H1 (cell line): ENCODE measurements around the gene SLC19A3. TPM values are rescaled to one million over a fixed set of nuclear protein-coding genes. Genes with fewer than 3 reads are reported as not detected.

Experiments
- CREB1 ChIP-seq: IDR thresholded peaks from 2 replicates; pipeline ENCODE4 v1.6.1; 2012; ENCODE audit warnings: inconsistent platforms
- MAFK ChIP-seq: IDR thresholded peaks from 2 replicates; pipeline ENCODE4 v1.6.1; 2012; ENCODE audit warnings: low read depth, mild to moderate bottlenecking, improper control_type of control experiment, low read length
- POLR2AphosphoS5 ChIP-seq: IDR thresholded peaks from 2 replicates; pipeline ENCODE4 v1.6.1; 2011; ENCODE audit warnings: low read depth, low read length
- SRF ChIP-seq: IDR thresholded peaks from 2 replicates; pipeline ENCODE4 v1.6.1; 2011; ENCODE audit warnings: mild to moderate bottlenecking, low read depth, low read length, moderate library complexity
- TCF12 ChIP-seq: IDR thresholded peaks from 2 replicates; pipeline ENCODE4 v1.6.1; 2011; ENCODE audit warnings: low read depth, mild to moderate bottlenecking, low read length
- ZNF274 ChIP-seq: IDR thresholded peaks from 2 replicates; pipeline ENCODE4 v1.7.0; 2012; ENCODE audit warnings: low read length, borderline replicate concordance; ENCODE audit errors: extremely low read depth
- polyA plus RNA-seq, 7 experiments: library from polyadenylated mRNA; depleted of rRNA in 3 of 7; stranded (reverse) in 5 of 7; unstranded in 2 of 7; fragments of >200 nt in 5 of 7; fragments of 200-250 nt in 2 of 7; gene quantifications; 1 replicate in 5 of 7; 2 replicates in 1 of 7; 4 replicates in 1 of 7; pipeline versions ENCODE4 v1.2.1 to v1.2.3, GENCODE V29; 2011 to 2013; ENCODE audit warnings: missing spikeins in 2 of 7, mixed read lengths in 2 of 7
- total RNA-seq: library from RNA; stranded (reverse); fragmentation: NEBNext Ultra II Directional; extraction: Animal tissue kit (Norgen Biotek cat#: 25700); gene quantifications from 2 replicates; pipeline ENCODE4 v1.2.1, GENCODE V29; 2021
- TF ChIP-seq, protein P1 (sequence below): IDR thresholded peaks from 2 replicates; pipeline ENCODE4 v1.6.1; 2012; ENCODE audit warnings: inconsistent platforms

Gene SLC19A3
- total and polyA plus RNA-seq, 2 of the 8 experiments (the other 6 are each of a cell fraction or from before 2014, with no cell fraction given): 7.0 to 9.8 TPM

DNA sequence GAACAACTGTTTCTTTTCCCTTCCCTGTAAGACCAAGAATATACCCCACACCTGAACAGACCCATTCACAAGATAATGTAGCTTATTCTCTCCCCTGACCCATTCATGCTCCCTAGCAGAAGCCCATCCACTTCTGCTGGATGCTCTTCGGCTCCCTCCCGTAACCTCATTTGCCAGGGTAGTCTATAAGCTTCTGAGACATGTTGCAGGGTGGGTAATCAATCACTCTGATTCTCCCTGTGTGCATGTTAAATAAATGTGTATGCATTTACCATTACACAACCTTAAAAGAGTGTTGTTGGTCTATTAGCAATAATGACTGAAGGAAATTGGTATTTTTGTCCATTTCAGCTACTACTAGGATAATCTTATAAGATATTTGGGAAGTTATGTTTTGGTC lies 1.3 kb downstream of the SLC19A3 start (continued):
- no peak for TF ChIP-seq ZNF274
- no peak for TF ChIP-seq SRF
- TF ChIP-seq MAFK: no peak
- no peak for TF ChIP-seq POLR2AphosphoS5
- TF ChIP-seq, protein P1, sequence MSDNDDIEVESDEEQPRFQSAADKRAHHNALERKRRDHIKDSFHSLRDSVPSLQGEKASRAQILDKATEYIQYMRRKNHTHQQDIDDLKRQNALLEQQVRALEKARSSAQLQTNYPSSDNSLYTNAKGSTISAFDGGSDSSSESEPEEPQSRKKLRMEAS: no peak
- TF ChIP-seq TCF12: no peak
- TF ChIP-seq CREB1: no peak
